Endothelial cell of umbilical vein (primary cell): ENCODE data around the gene PXT1. TPM values are rescaled to one million over a fixed set of nuclear protein-coding genes. Genes with fewer than 3 reads are reported as not detected.

Experiments used
- BruUV-seq: library from RNA; stranded (reverse); fragments of 400-500 nt; replicated peaks from 2 replicates; lab custom pipeline; 2021; lab: Mats Ljungman, UMichigan
- CTCF ChIA-PET: fragments of 300-600, 350-600 bp; sonication (Branson Sonifier 250); formaldehyde crosslinking; loops from one replicate; lab custom pipeline; 2021; ENCODE audit warnings: antibody characterized with exemption, inconsistent platforms; lab: Charles Lee
- POLR2A ChIA-PET: fragments of 300-600, 350-600 bp; sonication (Branson Sonifier 250); formaldehyde crosslinking; loops from one replicate; lab custom pipeline; 2021; ENCODE audit warnings: antibody characterized with exemption, inconsistent platforms; lab: Charles Lee
- DNase-seq: peaks from one replicate; pipeline ENCODE4 v3.0.0-alpha.2; 2011; ENCODE audit warnings: low read depth, low spot score
- FAIRE-seq: peaks from 2 replicates; lab custom pipeline; 2011; peaks lifted over from hg19 to GRCh38; lab: Jason Lieb, UNC
- H2AFZ ChIP-seq: 2 replicates; pipeline ENCODE4 v1.6.0; 2012; ENCODE audit warnings: low read depth, low read length, control low read depth, inconsistent platforms
- H3K27ac ChIP-seq: 2 replicates; pipeline ENCODE4 v1.5.1; 2011; ENCODE audit warnings: low read depth, mild to moderate bottlenecking, control low read depth, low read length, moderate library complexity; ENCODE audit not compliant: insufficient read depth
- H3K27me3 ChIP-seq, 2 experiments: 2 replicates each; pipeline versions ENCODE4 v1.6.0 to v1.6.1; 2011; ENCODE audit warnings: low read length in 2 of 2, mixed read lengths in 1 of 2; ENCODE audit not compliant: control insufficient read depth in 2 of 2, insufficient read depth in 2 of 2
- H3K36me3 ChIP-seq, 2 experiments: 2 replicates in 1 of 2; 3 replicates in 1 of 2; pipeline ENCODE4 v1.5.1; 2011; ENCODE audit warnings: low read length in 2 of 2, mild to moderate bottlenecking in 1 of 2, moderate library complexity in 1 of 2; ENCODE audit not compliant: control insufficient read depth in 2 of 2, insufficient read depth in 2 of 2; ENCODE audit errors: extremely low read depth in 1 of 2
- H3K4me1 ChIP-seq: 3 replicates; pipeline ENCODE4 v1.5.1; 2011; ENCODE audit warnings: mild to moderate bottlenecking, low read length; ENCODE audit not compliant: control insufficient read depth, insufficient read depth; ENCODE audit errors: extremely low read depth
- H3K4me2 ChIP-seq: 2 replicates; pipeline ENCODE4 v1.6.1; 2011; ENCODE audit warnings: low read length, control low read depth, mixed read lengths; ENCODE audit not compliant: insufficient read depth
- H3K4me3 ChIP-seq, 3 experiments: fragments of 200-600 bp in 1 of 3; sonication (generic), shearing (Covaris generic) in 1 of 3; replicated peaks in 1 of 3; 2 replicates each; pipeline ENCODE4 v1.5.1; 2011 to 2016; ENCODE audit warnings: control low read depth in 3 of 3, low read length in 3 of 3, mild to moderate bottlenecking in 2 of 3, inconsistent platforms in 1 of 3, low read depth in 1 of 3, moderate library complexity in 1 of 3; ENCODE audit not compliant: insufficient read depth in 1 of 3
- H3K79me2 ChIP-seq: 2 replicates; pipeline ENCODE4 v1.6.0; 2012; ENCODE audit warnings: low read length, inconsistent platforms; ENCODE audit not compliant: control insufficient read depth, insufficient read depth
- H3K9ac ChIP-seq: replicated peaks from 2 replicates; pipeline ENCODE3; 2011; ENCODE audit warnings: low read length, control low read depth; ENCODE audit not compliant: insufficient read depth; ENCODE audit errors: extremely low read depth
- H3K9me1 ChIP-seq: replicated peaks from 3 replicates; pipeline ENCODE4 v1.6.0; 2011; ENCODE audit warnings: mild to moderate bottlenecking, low read length; ENCODE audit not compliant: control insufficient read depth, insufficient read depth; ENCODE audit errors: extremely low read depth
- H3K9me3 ChIP-seq: replicated peaks from 2 replicates; pipeline ENCODE4 v1.5.1; 2012; ENCODE audit warnings: low read length, inconsistent platforms; ENCODE audit not compliant: control insufficient read depth, insufficient read depth
- H4K20me1 ChIP-seq: replicated peaks from 2 replicates; pipeline ENCODE3; 2011; ENCODE audit warnings: mild to moderate bottlenecking, low read length; ENCODE audit not compliant: control insufficient read depth, insufficient read depth; ENCODE audit errors: extremely low read depth
- CTCF ChIP-seq, 2 donors: IDR thresholded peaks; 1 replicate in 1 of 2; 2 replicates in 1 of 2; pipeline ENCODE4 v1.5.1; 2011; ENCODE audit warnings: low read length in 2 of 2, mild to moderate bottlenecking in 2 of 2, moderate library complexity in 2 of 2, control low read depth in 1 of 2, inconsistent platforms in 1 of 2, low read depth in 1 of 2; ENCODE audit not compliant: insufficient read depth in 1 of 2; ENCODE audit errors: extremely low read depth in 1 of 2
- EZH2 ChIP-seq: IDR thresholded peaks from 2 replicates; pipeline ENCODE4 v1.6.1; 2012; ENCODE audit warnings: borderline replicate concordance, low read depth, mild to moderate bottlenecking, moderate library complexity, low read length, inconsistent platforms; ENCODE audit not compliant: severe bottlenecking
- FOS ChIP-seq: IDR thresholded peaks from 2 replicates; pipeline ENCODE4 v1.6.1; 2011; ENCODE audit warnings: mild to moderate bottlenecking, low read length, moderate library complexity, borderline replicate concordance; ENCODE audit not compliant: insufficient read depth
- GATA2 ChIP-seq: IDR thresholded peaks from 2 replicates; pipeline ENCODE4 v1.7.0; 2011; ENCODE audit warnings: low read depth, mild to moderate bottlenecking, moderate library complexity, mixed read lengths, low read length; ENCODE audit not compliant: insufficient read length, insufficient read depth
- JUN ChIP-seq: IDR thresholded peaks from 2 replicates; pipeline ENCODE4 v1.6.1; 2011; ENCODE audit warnings: borderline replicate concordance, low read depth; ENCODE audit not compliant: insufficient read length, insufficient read depth
- MAX ChIP-seq: IDR thresholded peaks from 2 replicates; pipeline ENCODE4 v1.6.1; 2011; ENCODE audit not compliant: insufficient read depth, insufficient read length
- MYC ChIP-seq: IDR thresholded peaks from one replicate; pipeline ENCODE4 v1.6.1; 2011; ENCODE audit warnings: mild to moderate bottlenecking, low read depth, low read length
- POLR2A ChIP-seq: IDR thresholded peaks from 2 replicates; pipeline ENCODE4 v1.6.1; 2012; ENCODE audit warnings: low read depth, mild to moderate bottlenecking, control low read depth, low read length
- POLR2AphosphoS5 ChIP-seq: IDR thresholded peaks from 2 replicates; pipeline ENCODE4 v1.6.1; 2012; ENCODE audit warnings: low read depth, mild to moderate bottlenecking, control low read depth, low read length, moderate library complexity; ENCODE audit not compliant: insufficient read depth
- dilution Hi-C: fragments of 300-500 bp; cut with MboI; formaldehyde crosslinking; loops from one replicate; pipeline ENCODE4 v1.15.0; 2019; ENCODE audit warnings: low sequenced_read_pairs; ENCODE audit not compliant: extremely low pct_ligation_motif_present
- intact Hi-C: fragments of 100-400 bp; cut with micrococcal nuclease; formaldehyde crosslinking; loops from one replicate; pipeline ENCODE4 v1.10.0; 2022
- polyA plus RNA-seq, 4 experiments: library from polyadenylated mRNA; depleted of rRNA in 3 of 4; stranded (reverse) in 3 of 4; unstranded in 1 of 4; fragments of >200 nt; gene quantifications; 2 replicates each; pipeline versions ENCODE4 v1.2.1 to v1.2.3, GENCODE V29; 2011 to 2012; ENCODE audit warnings: missing spikeins in 1 of 4
- total RNA-seq: library from RNA; stranded (reverse); gene quantifications from 2 replicates; pipeline ENCODE4 v1.2.3, GENCODE V29; 2021

The PXT1 gene
- total and polyA plus RNA-seq, 2 donors (not counting 3 experiments of a cell fraction or from before 2014, with no cell fraction given): not detected

- ChIA-PET CTCF (interaction anchor here (1.0 to 13.2 kb wide), 6 partner anchors 9 to 322 kb away, joined by 3 to 373 read pairs (median 14); no protein-coding TSS in a partner anchor), POLR2A (interaction anchor here (0.6 to 1.5 kb wide), 5 partner anchors 10 to 404 kb away, joined by 3 to 5 read pairs (median 3); partner anchors contain the start of gene MAPK14)
- Histone ChIP-seq H3K4me3 (no peak overlapping the region), H3K9ac (peak overlapping the region; percentile 91), H3K9me1 (no peaks in the 10 kb centered on the region), H3K27ac (peak overlapping the region; percentile 98), H3K79me2 (no peaks in the 10 kb centered on the region), H3K4me2 (peak overlapping the region; percentile 56), H4K20me1 (no peaks in the 10 kb centered on the region), H2AFZ (no peak overlapping the region), H3K27me3 (peaks cover 0 to 15% of the 10 kb centered on the region in 2 experiments), H3K4me1 (peaks cover 31% of the 10 kb centered on the region), H3K36me3 (no peaks in the 10 kb centered on the region), H3K9me3 (no peaks in the 10 kb centered on the region)
- FAIRE-seq: peak; percentile 96
- BruUV-seq: TSS peak; percentile 64
- TF ChIP-seq CTCF (IDR thresholded peaks at IDR 0.05; ENCODE audit: extremely low read depth in 1 of 2, insufficient read depth in 1 of 2, low read depth in 1 of 2, low read length in 2 of 2) (no peak), POLR2A (peak; percentile 84), FOS (peak; percentile 97), POLR2AphosphoS5 (peak; percentile 98), MYC (peak; percentile 18), MAX (peak; percentile 61), GATA2 (peak; percentile 99), JUN (peak; percentile 91), EZH2 (no peak)
- DNase-seq: peak; percentile 97
- intact Hi-C loops: loop anchor here (1.0 to 2.0 kb wide), 7 partner anchors 10 to 682 kb away; partner anchors contain the start of genes BRPF3 and MAPK14
- dilution Hi-C loops: no loop called here
Observed at GRCh38 chr6:36350681-36351571, 91.7 kb downstream of the PXT1 start.
